Stimulated activated naive B cell treated with anti-CD40 and anti-IgM and Interleukin-4, amounts not matched to agents 10 μg/mL and 1 μg/mL and 100 μg/mL, for 72 hours (primary cell): ENCODE measurements around the gene MRNIP.

Source experiments
- ATAC-seq, 2 donors: fragments of 150-1000 bp; cut with Tn5 transposase; replicated peaks; 2 replicates each; pipeline ENCODE4 v1.10.0; 2021; ENCODE audit warnings: moderate library complexity in 1 of 2
- DNase-seq: peaks from one replicate; pipeline ENCODE4 v3.0.0; 2021
- H3K27ac Mint-ChIP-seq: one replicate; pipeline ENCODE4 v1.8.0; 2022; ENCODE audit warnings: mild to moderate bottlenecking, mixed read lengths
- H3K27me3 Mint-ChIP-seq, 2 donors: one replicate each; pipeline ENCODE4 v1.8.0; 2022; ENCODE audit warnings: mixed read lengths in 2 of 2
- H3K36me3 Mint-ChIP-seq, 2 donors: one replicate each; pipeline ENCODE4 v1.8.0; 2022; ENCODE audit warnings: mixed read lengths in 2 of 2, mild to moderate bottlenecking in 1 of 2
- H3K4me1 Mint-ChIP-seq, 2 donors: one replicate each; pipeline ENCODE4 v1.8.0; 2022; ENCODE audit warnings: mixed read lengths in 2 of 2, mild to moderate bottlenecking in 1 of 2
- H3K4me3 Mint-ChIP-seq, 2 donors: one replicate each; pipeline ENCODE4 v1.8.0; 2022; ENCODE audit warnings: mild to moderate bottlenecking in 2 of 2, mixed read lengths in 2 of 2, moderate library complexity in 1 of 2
- H3K9me3 Mint-ChIP-seq, 2 donors: one replicate each; pipeline ENCODE4 v1.8.0; 2022; ENCODE audit warnings: mixed read lengths in 2 of 2, mild to moderate bottlenecking in 1 of 2

The MRNIP gene

GRCh38 chr5:179788193-179788854, 70.3 kb downstream of the MRNIP start:
- H3K9me3 Mint-ChIP-seq = peaks cover 0 to 2% of the 10 kb centered on the region in 2 donors
- H3K27me3 Mint-ChIP-seq = no peaks in the 10 kb centered on the region
- DNase-seq (no peak), ATAC-seq (no peak)
- no peak overlapping the region for H3K27ac Mint-ChIP-seq
- no peak overlapping the region for H3K4me3 Mint-ChIP-seq
- H3K4me1 Mint-ChIP-seq = peaks cover 16 to 19% of the 10 kb centered on the region in 2 donors
- peaks cover 6 to 15% of the 10 kb centered on the region in 2 donors for H3K36me3 Mint-ChIP-seq
